CD4-positive, alpha-beta T cell treated with Interleukin-17A for 4 hours (primary cell): ENCODE data around the gene MED12L.

ENCODE experiments used
- DNase-seq: peaks from one replicate; pipeline ENCODE4 v3.0.0-alpha.2; 2020; ENCODE audit warnings: mixed read lengths

Gene MED12L

GRCh38 chr3:151477591-151478334 lies 392.3 kb downstream of the MED12L start:
- DNase-seq = no peak

GRCh38 chr3:151478335-151478697 lies 392.9 kb downstream of the MED12L start:
- no peak for DNase-seq

GRCh38 chr3:151479452-151479851 lies 394.0 kb downstream of the MED12L start:
- DNase-seq = no peak

GRCh38 chr3:151480492-151480891 lies 395.0 kb downstream of the MED12L start:
- no peak for DNase-seq

GRCh38 chr3:151483488-151483887 lies 398.0 kb downstream of the MED12L start:
- DNase-seq = no peak

- DNase-seq = no peak
These were observed 398.6 kb downstream of the MED12L start for GRCh38 chr3:151483961-151484520.
